ENCODE results near the gene RPL5. TPM values are rescaled to one million over a fixed set of nuclear protein-coding genes. Genes with fewer than 3 reads are reported as not detected.

The RPL5 gene
- total and polyA plus RNA-seq, 2 donors (not counting 1 experiment from before 2014, with no cell fraction given) = 1,104 to 1,477 TPM

GRCh38 chr1:92831368-92831761 lies 475 bp upstream of the RPL5 start:
- Mint-ChIP-seq H3K4me3 (peak overlapping the region; percentile 100), H3K9me3 (ENCODE audit: insufficient read depth) (no peaks in the 10 kb centered on the region), H3K27me3 (no peaks in the 10 kb centered on the region), H3K4me1 (peaks cover 45% of the 10 kb centered on the region), H3K27ac (peak overlapping the region; percentile 100)
- Histone ChIP-seq H2AFZ (ENCODE audit: insufficient read depth, low read depth, low read length, poor library complexity, severe bottlenecking) (peak overlapping the region; percentile 81), H3K27me3 (replicated peaks in 1 of 4; ENCODE audit: control extremely low read depth in 1 of 4, control insufficient read depth in 3 of 4, insufficient read depth in 4 of 4, low read length in 3 of 4) (no peaks in the 10 kb centered on the region), H3K9me3 (ENCODE audit: control extremely low read depth in 1 of 3, control insufficient read depth in 2 of 3, insufficient read depth in 1 of 3, low read length in 2 of 3) (no peaks in the 10 kb centered on the region), H3K4me1 (ENCODE audit: control insufficient read depth in 2 of 2, insufficient read depth in 2 of 2, low read length in 2 of 2) (peaks cover 25 to 28% of the 10 kb centered on the region in 2 donors), H3K9ac (ENCODE audit: low read length) (peak overlapping the region; percentile 99), H3K79me2 (ENCODE audit: control insufficient read depth, insufficient read depth, low read length) (peaks cover 45% of the 10 kb centered on the region), H3K27ac (ENCODE audit: low read length in 2 of 2) (no peak overlapping the region), H4K20me1 (ENCODE audit: control insufficient read depth, insufficient read depth, low read length, poor library complexity, severe bottlenecking) (peaks cover 14% of the 10 kb centered on the region), H3K4me2 (replicated peaks; ENCODE audit: low read depth, low read length, poor library complexity, severe bottlenecking) (peak overlapping the region; percentile 87), H3K36me3 (replicated peaks in 1 of 2; ENCODE audit: control extremely low read depth in 1 of 2, control insufficient read depth in 1 of 2, extremely low read depth in 1 of 2, insufficient read depth in 2 of 2, low read length in 1 of 2) (peaks cover 2 to 32% of the 10 kb centered on the region in 2 experiments), H3K4me3 (ENCODE audit: control extremely low read depth in 1 of 5, extremely low read depth in 1 of 5, insufficient read depth in 1 of 5, low read depth in 2 of 5, low read length in 4 of 5) (peak overlapping the region in 3 of 5 experiments; percentile 84 to 98 (median 98))
- intact Hi-C loops (cut with micrococcal nuclease) = loop anchor here (5.0 to 10.0 kb wide), 2 partner anchors 534 to 1073 kb away; partner anchors contain the start of genes GCLM, GLMN and RPAP2
- ChIA-PET POLR2A (interaction anchor here (0.7 to 1.7 kb wide), 6 partner anchors 46 to 248 kb away, joined by 3 to 17 read pairs (median 4); partner anchors contain the start of genes DIPK1A, EVI5 and MTF2), CTCF (interaction anchor here (1.0 to 3.5 kb wide), 15 partner anchors 12 to 521 kb away, joined by 3 to 27 read pairs (median 5); partner anchors contain the start of genes DIPK1A, DR1, EVI5 and MTF2)
- no peak for DNase-seq
- WGBS (ENCODE audit: insufficient coverage) = 65% methylated on average over 4 of the region's 4 CpGs
- TF ChIP-seq EZH2 (IDR thresholded peaks at IDR 0.05; ENCODE audit: borderline replicate concordance, insufficient read depth, low read depth, low read length, poor library complexity, severe bottlenecking) (no peak), CTCF (IDR thresholded peaks at IDR 0.05) (no peak)
- no peak for ATAC-seq (ENCODE audit: low read depth)

GRCh38 chr1:92832537-92833114 lies 786 bp downstream of the RPL5 start:
- peaks cover 3 to 44% of the 10 kb centered on the region in 2 experiments for H3K36me3 ChIP-seq (replicated peaks in 1 of 2; ENCODE audit: control extremely low read depth in 1 of 2, control insufficient read depth in 1 of 2, extremely low read depth in 1 of 2, insufficient read depth in 2 of 2, low read length in 1 of 2)
- peak overlapping the region; percentile 99 for H3K9ac ChIP-seq (ENCODE audit: low read length)
- no peaks in the 10 kb centered on the region for H3K27me3 ChIP-seq (replicated peaks in 1 of 4; ENCODE audit: control extremely low read depth in 1 of 4, control insufficient read depth in 3 of 4, insufficient read depth in 4 of 4, low read length in 3 of 4)
- ATAC-seq (ENCODE audit: low read depth) (no peak), DNase-seq (no peak)
- H3K27ac ChIP-seq (ENCODE audit: low read length in 2 of 2) = peak overlapping the region; percentile 90 to 96
- peak overlapping the region; percentile 84 to 98 (median 92) for H3K4me3 ChIP-seq (ENCODE audit: control extremely low read depth in 1 of 5, extremely low read depth in 1 of 5, insufficient read depth in 1 of 5, low read depth in 2 of 5, low read length in 4 of 5)
- H2AFZ ChIP-seq (ENCODE audit: insufficient read depth, low read depth, low read length, poor library complexity, severe bottlenecking) = peak overlapping the region; percentile 81
- Mint-ChIP-seq H3K4me1 (peaks cover 53% of the 10 kb centered on the region), H3K9me3 (ENCODE audit: insufficient read depth) (no peaks in the 10 kb centered on the region), H3K4me3 (peak overlapping the region; percentile 100), H3K27me3 (no peaks in the 10 kb centered on the region), H3K27ac (peak overlapping the region; percentile 100)
- under 1% methylated on average over 16 of the region's 19 CpGs for WGBS (ENCODE audit: insufficient coverage)
- peaks cover 23% of the 10 kb centered on the region for H4K20me1 ChIP-seq (ENCODE audit: control insufficient read depth, insufficient read depth, low read length, poor library complexity, severe bottlenecking)
- ChIA-PET CTCF (interaction anchor here (0.7 to 3.5 kb wide), 19 partner anchors 11 to 1814 kb away, joined by 3 to 27 read pairs (median 4); partner anchors contain the start of genes DIPK1A, DR1, EVI5 and MTF2), POLR2A (interaction anchor here (1.4 to 1.7 kb wide), 3 partner anchors 48 to 246 kb away, joined by 5 to 17 read pairs (median 6); partner anchors contain the start of genes DIPK1A, EVI5 and MTF2)
- no peak for TF ChIP-seq EZH2 (IDR thresholded peaks at IDR 0.05; ENCODE audit: borderline replicate concordance, insufficient read depth, low read depth, low read length, poor library complexity, severe bottlenecking)
- H3K4me2 ChIP-seq (replicated peaks; ENCODE audit: low read depth, low read length, poor library complexity, severe bottlenecking) = peak overlapping the region; percentile 87
- peaks cover 25 to 28% of the 10 kb centered on the region in 2 donors for H3K4me1 ChIP-seq (ENCODE audit: control insufficient read depth in 2 of 2, insufficient read depth in 2 of 2, low read length in 2 of 2)
- intact Hi-C loops (cut with micrococcal nuclease) = loop anchor here (1.0 to 10.0 kb wide), 6 partner anchors 26 to 1072 kb away; partner anchors contain the start of genes CCDC18, EVI5, GCLM and GLMN
- no peaks in the 10 kb centered on the region for H3K9me3 ChIP-seq (ENCODE audit: control extremely low read depth in 1 of 3, control insufficient read depth in 2 of 3, insufficient read depth in 1 of 3, low read length in 2 of 3)
- H3K79me2 ChIP-seq (ENCODE audit: control insufficient read depth, insufficient read depth, low read length) = peaks cover 52% of the 10 kb centered on the region
